H9 (cell line): ENCODE data around the gene CDO1. TPM values are rescaled to one million over a fixed set of nuclear protein-coding genes. Genes with fewer than 3 reads are reported as not detected.

Experiments
- DNase-seq: peaks from one replicate; pipeline ENCODE4 v3.0.0-alpha.2; 2017
- H2AFZ ChIP-seq: one replicate; pipeline ENCODE4 v1.6.1; 2013; ENCODE audit warnings: mild to moderate bottlenecking, low read length, control low read depth, moderate library complexity
- H2AK5ac ChIP-seq: 2 replicates; pipeline ENCODE4 v1.6.1; 2013; ENCODE audit warnings: low read length, control low read depth, mixed read lengths; ENCODE audit not compliant: insufficient read length
- H2BK120ac ChIP-seq: one replicate; pipeline ENCODE4 v1.6.1; 2013; ENCODE audit warnings: low read depth, mild to moderate bottlenecking, low read length, control low read depth, inconsistent platforms; ENCODE audit not compliant: poor library complexity, severe bottlenecking
- H2BK12ac ChIP-seq: 2 replicates; pipeline ENCODE4 v1.6.1; 2013; ENCODE audit warnings: low read length, control low read depth, mixed read lengths, low read depth; ENCODE audit not compliant: insufficient read length
- H2BK15ac ChIP-seq: 2 replicates; pipeline ENCODE4 v1.6.1; 2013; ENCODE audit warnings: low read depth, low read length, control low read depth
- H2BK20ac ChIP-seq: one replicate; pipeline ENCODE4 v1.6.1; 2013; ENCODE audit warnings: low read depth, mild to moderate bottlenecking, low read length, control low read depth, inconsistent platforms; ENCODE audit not compliant: poor library complexity, severe bottlenecking
- H2BK5ac ChIP-seq: 2 replicates; pipeline ENCODE4 v1.6.1; 2013; ENCODE audit warnings: low read length, control low read depth, mixed read lengths; ENCODE audit not compliant: insufficient read length
- H3K14ac ChIP-seq: 2 replicates; pipeline ENCODE4 v1.6.1; 2013; ENCODE audit warnings: low read length, control low read depth; ENCODE audit not compliant: insufficient read depth
- H3K18ac ChIP-seq: 2 replicates; pipeline ENCODE4 v1.6.1; 2013; ENCODE audit warnings: low read depth, mild to moderate bottlenecking, mixed read lengths, low read length, control low read depth; ENCODE audit not compliant: insufficient read length
- H3K23ac ChIP-seq: 2 replicates; pipeline ENCODE4 v1.6.1; 2013; ENCODE audit warnings: low read length, control low read depth, mixed read lengths, low read depth; ENCODE audit not compliant: insufficient read length
- H3K23me2 ChIP-seq: 2 replicates; pipeline ENCODE4 v1.6.1; 2013; ENCODE audit warnings: low read depth, mild to moderate bottlenecking, mixed read lengths, low read length, control low read depth; ENCODE audit not compliant: insufficient read length, poor library complexity, severe bottlenecking
- H3K27ac ChIP-seq: 2 replicates; pipeline ENCODE4 v1.5.1; 2013; ENCODE audit warnings: low read length, control low read depth, mixed read lengths, low read depth; ENCODE audit not compliant: insufficient read length
- H3K27me3 ChIP-seq: 2 replicates; pipeline ENCODE4 v1.6.1; 2013; ENCODE audit warnings: low read length, control low read depth, inconsistent platforms; ENCODE audit not compliant: insufficient read depth
- H3K4ac ChIP-seq: 2 replicates; pipeline ENCODE4 v1.6.1; 2013; ENCODE audit warnings: low read depth, mild to moderate bottlenecking, control low read depth, inconsistent platforms, low read length, moderate library complexity
- H3K4me1 ChIP-seq: 2 replicates; pipeline ENCODE4 v1.6.1; 2013; ENCODE audit warnings: low read length, control low read depth, inconsistent platforms; ENCODE audit not compliant: insufficient read depth
- H3K4me2 ChIP-seq: 2 replicates; pipeline ENCODE4 v1.6.1; 2013; ENCODE audit warnings: low read length, control low read depth, mixed read lengths; ENCODE audit not compliant: insufficient read length, insufficient read depth
- H3K56ac ChIP-seq: 2 replicates; pipeline ENCODE4 v1.6.1; 2013; ENCODE audit warnings: low read depth, mild to moderate bottlenecking, mixed read lengths, low read length, control low read depth; ENCODE audit not compliant: insufficient read length
- H3K79me1 ChIP-seq: 2 replicates; pipeline ENCODE4 v1.6.1; 2013; ENCODE audit warnings: low read depth, mild to moderate bottlenecking, moderate library complexity, low read length, control low read depth, inconsistent platforms; ENCODE audit not compliant: insufficient read depth, poor library complexity, severe bottlenecking
- H3K79me2 ChIP-seq: 2 replicates; pipeline ENCODE4 v1.6.1; 2013; ENCODE audit warnings: low read length, control low read depth, inconsistent platforms; ENCODE audit not compliant: insufficient read depth
- H3K9ac ChIP-seq: 2 replicates; pipeline ENCODE4 v1.6.1; 2013; ENCODE audit warnings: low read length, control low read depth, mixed read lengths; ENCODE audit not compliant: insufficient read length; ENCODE audit errors: extremely low read depth
- H3K9me3 ChIP-seq: one replicate; pipeline ENCODE4 v1.6.1; 2013; ENCODE audit warnings: low read depth, low read length, inconsistent platforms; ENCODE audit not compliant: control insufficient read depth
- H3T11ph ChIP-seq: one replicate; pipeline ENCODE4 v1.6.1; 2013; ENCODE audit warnings: mild to moderate bottlenecking, low read length, control low read depth, inconsistent platforms
- H4K20me1 ChIP-seq: one replicate; pipeline ENCODE4 v1.6.1; 2013; ENCODE audit not compliant: control insufficient read depth, insufficient read length, insufficient read depth
- H4K5ac ChIP-seq: 2 replicates; pipeline ENCODE4 v1.6.1; 2013; ENCODE audit warnings: low read depth, mild to moderate bottlenecking, mixed read lengths, low read length, control low read depth; ENCODE audit not compliant: insufficient read length
- H4K8ac ChIP-seq: replicated peaks from 2 replicates; pipeline ENCODE4 v1.6.1; 2013; ENCODE audit warnings: low read length, control low read depth, mixed read lengths, low read depth; ENCODE audit not compliant: insufficient read length
- H4K91ac ChIP-seq: 2 replicates; pipeline ENCODE4 v1.6.1; 2013; ENCODE audit warnings: low read depth, mild to moderate bottlenecking, moderate library complexity, mixed read lengths, low read length, control low read depth; ENCODE audit not compliant: insufficient read length
- H3K27ac Mint-ChIP-seq, 3 experiments: 2 replicates in 2 of 3; 3 replicates in 1 of 3; pipeline ENCODE4 v1.8.0; 2020 to 2021; ENCODE audit warnings: mixed read lengths in 3 of 3, mild to moderate bottlenecking in 1 of 3, moderate library complexity in 1 of 3
- H3K27me3 Mint-ChIP-seq: 2 replicates; pipeline ENCODE4 v1.8.0; 2021; ENCODE audit warnings: low read depth, mild to moderate bottlenecking, moderate library complexity, mixed read lengths
- H3K36me3 Mint-ChIP-seq, 3 experiments: 2 replicates in 2 of 3; 3 replicates in 1 of 3; pipeline ENCODE4 v1.8.0; 2020 to 2021; ENCODE audit warnings: low read depth in 3 of 3, mixed read lengths in 3 of 3; ENCODE audit not compliant: insufficient read depth in 1 of 3
- H3K4me1 Mint-ChIP-seq, 2 experiments: 2 replicates each; pipeline ENCODE4 v1.8.0; 2020; ENCODE audit warnings: mixed read lengths in 2 of 2
- H3K4me3 Mint-ChIP-seq, 2 experiments: 2 replicates in 1 of 2; 3 replicates in 1 of 2; pipeline ENCODE4 v1.8.0; 2020 to 2021; ENCODE audit warnings: mild to moderate bottlenecking in 2 of 2, mixed read lengths in 2 of 2, moderate library complexity in 1 of 2
- H3K9me3 Mint-ChIP-seq, 2 experiments: 2 replicates in 1 of 2; 3 replicates in 1 of 2; pipeline ENCODE4 v1.8.0; 2020; ENCODE audit warnings: mild to moderate bottlenecking in 2 of 2, mixed read lengths in 2 of 2, moderate library complexity in 1 of 2
- WGBS: extraction: QIAGEN DNeasy Blood & Tissue Kit; methylation state at CpG from one replicate; pipeline ENCODE4 v1.1.7; 2013; ENCODE audit warnings: missing lambda C conversion rate, low lambda C conversion rate, mixed read lengths; ENCODE audit not compliant: insufficient read length; ENCODE audit errors: extremely low coverage; 5-methylcytosine and 5-hydroxymethylcytosine counted together
- total RNA-seq: library from RNA; stranded (reverse); gene quantifications from 2 replicates; pipeline ENCODE4 v1.2.1, GENCODE V29; 2021
- TF ChIP-seq, protein P1 (sequence below): fragments of 200-600 bp; sonication (generic); conservative IDR thresholded peaks from 3 replicates; pipeline ENCODE4 v1.8.0; 2021; ENCODE audit warnings: antibody characterized with exemption, mild to moderate bottlenecking

Gene CDO1
- total RNA-seq, 1 experiment from 2014 or later: 11.2 TPM

DNA sequence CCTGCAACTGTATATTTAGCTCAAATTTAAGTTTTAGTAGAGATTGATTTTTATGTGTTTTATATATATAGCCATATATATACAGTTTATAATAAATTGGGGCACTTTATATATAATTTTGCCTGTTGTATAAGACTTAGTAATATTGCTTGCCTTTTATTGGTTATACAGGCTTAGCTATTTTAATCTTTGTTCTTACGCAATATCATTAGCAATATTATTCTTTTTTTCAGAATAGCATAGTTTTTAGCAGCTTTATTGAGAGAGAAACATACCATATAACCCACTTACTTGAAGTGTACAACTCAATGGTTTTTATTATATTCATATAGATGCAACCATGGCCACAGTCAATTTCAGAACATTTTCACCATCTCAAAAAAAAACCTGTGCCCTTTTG, 28.0 kb downstream of the CDO1 start:
- no peaks in the 10 kb centered on the region for H3K4me1 ChIP-seq
- H3K27ac ChIP-seq: no peak overlapping the region
- H3K9me3 Mint-ChIP-seq: no peaks in the 10 kb centered on the region
- peaks cover 1% of the 10 kb centered on the region for H3K27me3 Mint-ChIP-seq
- H2BK20ac ChIP-seq: no peak overlapping the region
- no peaks in the 10 kb centered on the region for H4K20me1 ChIP-seq
- no peaks in the 10 kb centered on the region for H3K36me3 Mint-ChIP-seq
- H3T11ph ChIP-seq: no peak overlapping the region
- no peak overlapping the region for H3K27ac Mint-ChIP-seq
- H2BK120ac ChIP-seq: no peak overlapping the region
- H3K14ac ChIP-seq: no peak overlapping the region
- no peak overlapping the region for H3K56ac ChIP-seq
- no peak overlapping the region for H3K4ac ChIP-seq
- no peak overlapping the region for H3K9ac ChIP-seq
- no peak overlapping the region for H4K8ac ChIP-seq
- H2BK12ac ChIP-seq: no peak overlapping the region
- TF ChIP-seq, protein P1, sequence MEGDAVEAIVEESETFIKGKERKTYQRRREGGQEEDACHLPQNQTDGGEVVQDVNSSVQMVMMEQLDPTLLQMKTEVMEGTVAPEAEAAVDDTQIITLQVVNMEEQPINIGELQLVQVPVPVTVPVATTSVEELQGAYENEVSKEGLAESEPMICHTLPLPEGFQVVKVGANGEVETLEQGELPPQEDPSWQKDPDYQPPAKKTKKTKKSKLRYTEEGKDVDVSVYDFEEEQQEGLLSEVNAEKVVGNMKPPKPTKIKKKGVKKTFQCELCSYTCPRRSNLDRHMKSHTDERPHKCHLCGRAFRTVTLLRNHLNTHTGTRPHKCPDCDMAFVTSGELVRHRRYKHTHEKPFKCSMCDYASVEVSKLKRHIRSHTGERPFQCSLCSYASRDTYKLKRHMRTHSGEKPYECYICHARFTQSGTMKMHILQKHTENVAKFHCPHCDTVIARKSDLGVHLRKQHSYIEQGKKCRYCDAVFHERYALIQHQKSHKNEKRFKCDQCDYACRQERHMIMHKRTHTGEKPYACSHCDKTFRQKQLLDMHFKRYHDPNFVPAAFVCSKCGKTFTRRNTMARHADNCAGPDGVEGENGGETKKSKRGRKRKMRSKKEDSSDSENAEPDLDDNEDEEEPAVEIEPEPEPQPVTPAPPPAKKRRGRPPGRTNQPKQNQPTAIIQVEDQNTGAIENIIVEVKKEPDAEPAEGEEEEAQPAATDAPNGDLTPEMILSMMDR: no peak
- H4K5ac ChIP-seq: no peak overlapping the region
- no CpG with 5 or more reads among the region's 1 CpG for WGBS
- no peak overlapping the region for H3K4me3 Mint-ChIP-seq
- no peak for DNase-seq
- H4K91ac ChIP-seq: no peak overlapping the region
- H3K23me2 ChIP-seq: no peaks in the 10 kb centered on the region
- no peak overlapping the region for H3K18ac ChIP-seq
- no peak overlapping the region for H3K4me2 ChIP-seq
- no peak overlapping the region for H2BK15ac ChIP-seq
- H3K23ac ChIP-seq: no peak overlapping the region
- no peaks in the 10 kb centered on the region for H3K27me3 ChIP-seq
- no peak overlapping the region for H2AK5ac ChIP-seq
- no peak overlapping the region for H2AFZ ChIP-seq
- H3K79me1 ChIP-seq: no peaks in the 10 kb centered on the region
- no peaks in the 10 kb centered on the region for H3K79me2 ChIP-seq
- no peaks in the 10 kb centered on the region for H3K9me3 ChIP-seq
- peaks cover 8 to 18% of the 10 kb centered on the region in 2 experiments for H3K4me1 Mint-ChIP-seq
- H2BK5ac ChIP-seq: no peak overlapping the region
